ENCODE results near the gene KRT85.

DNA sequence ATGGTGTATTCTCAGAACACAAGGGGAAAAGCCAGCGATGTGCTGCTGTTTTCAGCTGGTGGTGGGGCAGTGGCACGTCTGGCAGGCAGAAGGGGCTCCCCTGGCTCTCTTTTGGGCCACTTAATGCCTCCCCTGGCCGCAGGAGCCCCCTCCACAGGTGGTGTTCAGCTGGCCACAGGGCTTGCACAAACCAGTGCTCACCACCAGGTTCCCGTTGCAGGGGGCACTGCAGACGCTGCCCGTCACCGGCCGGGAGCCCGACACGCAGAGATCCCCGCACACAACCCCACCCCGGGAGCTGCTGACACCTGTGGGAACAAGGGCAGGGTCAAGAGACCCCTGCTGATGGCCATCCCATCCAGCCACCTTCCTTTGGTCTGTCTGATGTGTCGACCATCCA lies 52.8 kb downstream of the KRT85 start:
- TF ChIP-seq, protein P1, sequence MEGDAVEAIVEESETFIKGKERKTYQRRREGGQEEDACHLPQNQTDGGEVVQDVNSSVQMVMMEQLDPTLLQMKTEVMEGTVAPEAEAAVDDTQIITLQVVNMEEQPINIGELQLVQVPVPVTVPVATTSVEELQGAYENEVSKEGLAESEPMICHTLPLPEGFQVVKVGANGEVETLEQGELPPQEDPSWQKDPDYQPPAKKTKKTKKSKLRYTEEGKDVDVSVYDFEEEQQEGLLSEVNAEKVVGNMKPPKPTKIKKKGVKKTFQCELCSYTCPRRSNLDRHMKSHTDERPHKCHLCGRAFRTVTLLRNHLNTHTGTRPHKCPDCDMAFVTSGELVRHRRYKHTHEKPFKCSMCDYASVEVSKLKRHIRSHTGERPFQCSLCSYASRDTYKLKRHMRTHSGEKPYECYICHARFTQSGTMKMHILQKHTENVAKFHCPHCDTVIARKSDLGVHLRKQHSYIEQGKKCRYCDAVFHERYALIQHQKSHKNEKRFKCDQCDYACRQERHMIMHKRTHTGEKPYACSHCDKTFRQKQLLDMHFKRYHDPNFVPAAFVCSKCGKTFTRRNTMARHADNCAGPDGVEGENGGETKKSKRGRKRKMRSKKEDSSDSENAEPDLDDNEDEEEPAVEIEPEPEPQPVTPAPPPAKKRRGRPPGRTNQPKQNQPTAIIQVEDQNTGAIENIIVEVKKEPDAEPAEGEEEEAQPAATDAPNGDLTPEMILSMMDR (IDR thresholded peaks at IDR 0.05), result no peak
- no peak for TF ChIP-seq POLR2A (IDR thresholded peaks at IDR 0.05)
